Adrenal gland (tissue), 12 donors: ENCODE results near the gene CUX1. TPM values are rescaled to one million over a fixed set of nuclear protein-coding genes. Genes with fewer than 3 reads are reported as not detected.
A peak's percentile ranks its signal among the peaks of the same experiment; 100 is the strongest.

Experiments used
- DNase-seq, 7 donors: peaks; one replicate each; pipeline ENCODE4 v3.0.0-alpha.2; 2019 to 2020
- H3K27ac ChIP-seq, 5 donors: fragments of 200-600 bp; sonication (generic) in 4 of 5; 1 replicate in 3 of 5; 2 replicates in 2 of 5; pipeline versions ENCODE4 v1.5.1 to v1.8.0; 2016 to 2020; ENCODE audit warnings: mild to moderate bottlenecking in 1 of 5
- H3K27me3 ChIP-seq: fragments of 200-600 bp; 2 replicates; pipeline ENCODE4 v1.8.0; 2021
- H3K36me3 ChIP-seq, 2 donors: fragments of 200-600 bp; replicated peaks in 1 of 2; 1 replicate in 1 of 2; 2 replicates in 1 of 2; pipeline versions ENCODE4 v1.5.1 to v1.8.0; 2018 to 2022
- H3K4me1 ChIP-seq, 2 donors: fragments of 200-600 bp; replicated peaks in 1 of 2; 1 replicate in 1 of 2; 2 replicates in 1 of 2; pipeline versions ENCODE4 v1.5.1 to v1.8.0; 2018 to 2021
- H3K4me3 ChIP-seq, 4 donors: fragments of 200-600 bp; sonication (generic) in 3 of 4; one replicate each; pipeline ENCODE4 v1.5.1; 2016 to 2018
- H3K9me3 ChIP-seq, 3 donors: fragments of 200-600 bp; sonication (generic) in 1 of 3; replicated peaks in 1 of 3; 1 replicate in 2 of 3; 2 replicates in 1 of 3; pipeline versions ENCODE4 v1.5.1 to v1.8.0; 2016 to 2021
- CTCF ChIP-seq, 6 experiments: fragments of 450-650 bp in 4 of 6; fragments of 200-600 bp in 2 of 6; sonication (generic) in 1 of 6; IDR thresholded peaks; 1 replicate in 5 of 6; 2 replicates in 1 of 6; pipeline versions ENCODE4 v1.5.1 to v1.8.0; 2016 to 2021; ENCODE audit warnings: antibody characterized with exemption in 6 of 6, mild to moderate bottlenecking in 2 of 6, moderate library complexity in 1 of 6
- POLR2A ChIP-seq, 2 donors: fragments of 450-650 bp; IDR thresholded peaks; one replicate each; pipeline ENCODE4 v1.6.1; 2017; ENCODE audit warnings: antibody characterized with exemption in 2 of 2, mild to moderate bottlenecking in 2 of 2, moderate library complexity in 1 of 2
- WGBS, 4 donors: extraction: QIAGEN DNeasy Blood & Tissue Kit in 2 of 4; methylation state at CpG; one replicate each; pipeline versions ENCODE4 v1.1.5 to v1.1.7; 2013 to 2017; 5-methylcytosine and 5-hydroxymethylcytosine counted together
- intact Hi-C, 2 donors: fragments of 100-400 bp; cut with DNase I; formaldehyde crosslinking; loops; one replicate each; pipeline versions ENCODE4 v1.14.1 to v1.15.0; 2022 to 2023
- polyA plus RNA-seq, 3 donors: library from polyadenylated mRNA; stranded (reverse); fragments of 200-250 nt in 2 of 3; fragments of 350-450 nt in 1 of 3; fragmentation: Illumina TruSeq in 1 of 3; extraction: RNeasy Lipid Tissue Mini Kit (QIAGEN cat#74804) in 1 of 3; gene quantifications; one replicate each; pipeline ENCODE4 v1.2.3, GENCODE V29; 2013 to 2014
- total RNA-seq, 9 donors: library from RNA; depleted of rRNA in 4 of 9; stranded (reverse); fragments of >200 nt in 4 of 9; fragments of 120-200 nt in 1 of 9; fragmentation: NEBNext Ultra II Directional in 1 of 9; extraction: Animal tissue kit (Norgen Biotek cat#: 25700) in 1 of 9; gene quantifications; one replicate each; pipeline versions ENCODE4 v1.1.0 to v1.2.4, GENCODE V29; 2013 to 2023
- donor health status: healthy with polysubstance abuse.
- donor health status: Bipolar disorder and iron deficiency.
- donor health status: DM: yes; HTN: yes; CAD: no.
- donor health status: DM: no; HTN: no; CAD: no.
- donor health status: DM: no; HTN: no; CAD: no.
- donor health status: DM: yes; HTN: yes; CAD: no.

CUX1 gene
- total and polyA plus RNA-seq, 12 donors, result 17.2 to 72.6 (median 58.3) TPM

DNA sequence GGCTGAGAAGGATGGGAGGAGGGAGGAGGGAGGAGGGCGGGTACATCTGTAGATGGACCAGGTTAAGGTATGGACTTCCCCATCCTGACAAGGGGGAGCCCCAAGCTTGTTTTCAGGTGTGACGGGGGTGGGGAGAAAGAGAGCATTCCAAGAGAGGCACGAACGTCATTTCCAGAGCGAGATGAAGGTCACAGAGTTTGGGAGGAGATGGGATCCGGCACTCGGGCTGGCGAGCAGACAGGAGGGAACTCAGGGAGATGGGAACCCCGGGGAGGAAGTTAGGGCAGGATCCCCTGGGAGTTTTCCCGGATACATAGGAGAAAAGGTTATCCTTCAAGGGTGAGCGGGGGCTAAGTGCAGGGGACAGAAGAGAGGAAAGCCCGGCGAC is 118.8 kb downstream of the CUX1 start:
- H3K36me3 ChIP-seq, result no peaks in the 10 kb centered on the region
- 26 to 35% (median 28%) methylated on average over 11 to 13 of the region's 13 CpGs for WGBS, 4 donors
- no peaks in the 10 kb centered on the region for H3K27me3 ChIP-seq
- H3K27ac ChIP-seq, result peak overlapping the region in 2 of 5 donors; percentile 41 to 49
- H3K4me3 ChIP-seq, result peak overlapping the region in 2 of 4 donors; percentile 6 to 17
- TF ChIP-seq POLR2A (IDR thresholded peaks at IDR 0.05) (no peak), CTCF (IDR thresholded peaks at IDR 0.05) (no peak)
- intact Hi-C loops, result no loop called here
- peaks cover 8 to 26% of the 10 kb centered on the region in 2 donors for H3K4me1 ChIP-seq
- no peaks in the 10 kb centered on the region for H3K9me3 ChIP-seq
- DNase-seq, result peak in 3 of 7 donors; percentile 47 to 55 (median 48)

DNA sequence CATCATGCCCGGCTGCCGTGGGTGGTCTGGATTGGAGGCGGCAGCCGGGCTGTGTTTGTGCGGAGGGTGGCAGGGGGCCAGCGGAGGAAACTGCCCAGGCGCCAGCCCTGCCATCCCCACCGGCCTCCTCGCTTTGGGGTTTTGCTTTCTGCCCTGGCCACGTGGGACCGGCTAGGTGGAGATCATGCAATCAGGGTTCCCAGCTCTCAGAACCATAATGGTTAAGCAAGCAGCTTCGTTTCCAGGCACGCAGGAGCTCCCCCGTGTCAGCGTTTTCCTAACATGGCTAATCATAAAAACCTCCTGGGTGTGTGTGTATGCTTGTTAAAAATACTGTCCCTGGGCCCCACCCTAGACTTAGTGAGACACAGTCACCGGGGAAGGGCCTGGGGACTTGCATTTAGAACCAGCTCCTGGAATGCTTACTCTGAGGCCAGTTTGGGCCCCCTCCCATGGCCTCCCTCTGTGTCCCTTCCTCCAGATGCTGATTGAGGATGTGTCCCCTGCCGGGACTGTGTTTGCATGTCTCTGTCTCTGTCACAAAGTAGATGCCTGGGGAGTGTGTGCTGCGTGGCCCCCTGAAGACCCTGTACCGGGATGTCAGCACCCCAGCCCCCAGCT is 119.3 kb downstream of the CUX1 start:
- Histone ChIP-seq H3K4me3 (peak overlapping the region in 2 of 4 donors; percentile 6 to 17), H3K4me1 (peaks cover 11 to 27% of the 10 kb centered on the region in 2 donors), H3K27me3 (no peaks in the 10 kb centered on the region), H3K27ac (peak overlapping the region in 1 of 5 donors; percentile 41), H3K36me3 (no peaks in the 10 kb centered on the region), H3K9me3 (no peaks in the 10 kb centered on the region)
- peak in 5 of 7 donors; percentile 33 to 64 (median 44) for DNase-seq
- 18 to 44% (median 31%) methylated on average over 2 to 19 of the region's 19 CpGs for WGBS, 4 donors
- intact Hi-C loops, result no loop called here
- TF ChIP-seq POLR2A (IDR thresholded peaks at IDR 0.05), result no peak
- TF ChIP-seq CTCF (IDR thresholded peaks at IDR 0.05), result no peak

DNA sequence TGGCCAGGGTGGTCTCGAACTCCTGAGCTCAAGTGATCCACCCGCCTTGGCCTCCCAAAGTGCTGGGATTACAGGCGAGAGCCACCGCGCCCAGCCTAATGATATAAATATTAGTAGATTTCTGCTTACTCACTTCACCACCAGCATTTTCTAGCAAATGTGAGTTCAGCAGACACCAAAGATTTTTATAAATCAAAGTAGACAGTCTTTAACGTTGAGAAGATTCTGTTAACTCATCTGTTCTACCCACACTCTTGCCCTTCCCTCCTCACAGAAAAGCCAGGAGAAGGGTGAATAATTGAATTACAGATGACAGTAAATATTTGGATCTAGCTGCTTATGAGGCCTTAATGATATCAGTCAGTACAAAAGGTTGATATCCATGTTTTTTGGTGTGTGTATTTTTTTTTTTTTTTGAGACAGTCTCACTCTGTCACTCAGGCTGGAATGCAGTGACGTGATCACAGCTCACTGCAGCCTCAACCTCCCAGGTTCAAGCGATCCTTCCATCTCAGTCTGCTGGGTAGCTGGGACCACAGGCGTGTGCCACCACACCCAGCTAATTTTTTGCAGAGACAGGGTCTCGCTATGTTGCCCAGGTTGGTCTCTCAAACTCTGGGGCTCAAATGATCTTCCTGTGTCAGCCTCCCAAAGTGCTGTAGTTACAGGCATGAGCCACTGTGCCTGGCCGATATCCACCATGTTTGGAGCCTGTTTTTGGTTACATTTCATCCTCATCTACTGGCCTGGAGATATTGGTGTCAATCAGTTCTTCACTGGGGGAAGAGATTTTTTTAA is 120.5 kb downstream of the CUX1 start:
- intact Hi-C loops, result no loop called here
- H3K36me3 ChIP-seq, result no peaks in the 10 kb centered on the region
- no peaks in the 10 kb centered on the region for H3K27me3 ChIP-seq
- 91 to 94% (median 94%) methylated on average over 11 of the region's 11 CpGs for WGBS, 4 donors
- no peak for TF ChIP-seq POLR2A (IDR thresholded peaks at IDR 0.05)
- TF ChIP-seq CTCF (IDR thresholded peaks at IDR 0.05), result no peak
- no peak overlapping the region for H3K27ac ChIP-seq
- no peak overlapping the region for H3K4me3 ChIP-seq
- H3K4me1 ChIP-seq, result peaks cover 13 to 34% of the 10 kb centered on the region in 2 donors
- DNase-seq, result peak in 1 of 7 donors; percentile 0
- H3K9me3 ChIP-seq, result no peaks in the 10 kb centered on the region

GRCh38 chr7:101939136-101939695 is 121.8 kb downstream of the CUX1 start:
- peak in 1 of 7 donors; percentile 0 for DNase-seq
- no peak overlapping the region for H3K27ac ChIP-seq
- WGBS, 4 donors, result 89 to 97% (median 93%) methylated on average over 8 of the region's 8 CpGs
- H3K4me3 ChIP-seq, result no peak overlapping the region
- TF ChIP-seq POLR2A (IDR thresholded peaks at IDR 0.05) (no peak), CTCF (IDR thresholded peaks at IDR 0.05) (no peak)
- H3K9me3 ChIP-seq, result no peaks in the 10 kb centered on the region
- no peaks in the 10 kb centered on the region for H3K36me3 ChIP-seq
- intact Hi-C loops, result no loop called here
- peaks cover 13 to 31% of the 10 kb centered on the region in 2 donors for H3K4me1 ChIP-seq
- no peaks in the 10 kb centered on the region for H3K27me3 ChIP-seq
